Right kidney (tissue), 1 donor: Measurements from ENCODE around the gene NHERF2.

Experiments used
- DNase-seq: peaks from one replicate; pipeline ENCODE4 v3.0.0-alpha.2; 2016

NHERF2 gene

DNA sequence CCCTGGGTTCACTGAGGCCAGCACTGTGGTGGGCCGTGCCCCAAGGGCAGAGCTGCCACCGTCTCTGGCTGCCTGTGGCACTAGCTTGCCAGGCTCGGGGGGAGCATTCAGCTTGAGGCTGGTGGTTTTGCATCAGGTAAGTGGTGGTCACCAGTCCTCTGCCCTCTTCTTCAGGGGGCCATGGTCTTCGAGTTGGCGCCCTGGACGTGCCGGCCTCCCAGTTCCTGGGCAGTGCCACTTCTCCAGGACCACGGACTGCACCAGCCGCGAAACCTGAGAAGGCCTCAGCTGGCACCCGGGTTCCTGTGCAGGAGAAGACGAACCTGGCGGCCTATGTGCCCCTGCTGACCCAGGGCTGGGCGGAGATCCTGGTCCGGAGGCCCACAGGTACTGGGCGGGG lies 53.3 kb downstream of the NHERF2 start:
- DNase-seq: no peak

DNA sequence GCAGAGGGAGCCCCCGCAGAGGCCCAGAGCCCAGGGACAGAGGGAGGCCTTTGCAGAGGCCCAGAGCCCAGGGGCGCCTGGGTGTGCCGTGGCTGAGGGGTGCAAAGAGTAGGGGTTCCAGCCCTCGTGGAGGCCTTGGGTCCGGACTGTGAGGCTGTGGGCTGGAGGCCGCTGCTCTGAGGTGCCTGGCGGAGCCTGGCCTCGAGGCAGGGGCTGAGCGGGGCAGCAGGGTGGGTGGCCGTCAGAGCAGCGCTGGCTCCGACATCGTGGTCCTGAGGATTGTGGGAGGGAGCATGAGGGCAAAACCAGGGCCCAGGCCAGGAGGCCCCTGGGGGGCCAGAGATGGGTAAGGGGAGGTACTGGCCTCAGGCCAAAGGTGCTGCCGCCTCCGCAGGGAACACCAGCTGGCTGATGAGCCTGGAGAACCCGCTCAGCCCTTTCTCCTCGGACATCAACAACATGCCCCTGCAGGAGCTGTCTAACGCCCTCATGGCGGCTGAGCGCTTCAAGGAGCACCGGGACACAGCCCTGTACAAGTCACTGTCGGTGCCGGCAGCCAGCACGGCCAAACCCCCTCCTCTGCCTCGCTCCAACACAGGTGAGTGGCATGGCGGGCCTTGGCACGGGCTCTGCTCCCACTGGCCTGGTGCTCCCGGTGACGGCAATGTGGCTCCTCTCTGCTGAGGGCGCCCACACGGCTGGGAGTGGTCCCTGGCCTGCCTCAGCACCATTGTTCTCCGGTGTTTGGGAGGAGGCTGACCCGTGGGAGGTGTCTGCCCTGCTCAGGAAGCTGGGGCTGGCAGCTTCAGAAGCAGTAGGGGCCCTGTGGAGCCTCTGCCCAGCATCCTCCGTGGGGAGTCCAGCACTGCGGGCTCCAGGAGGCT lies 54.7 kb downstream of the NHERF2 start:
- peak; percentile 45 for DNase-seq

DNA sequence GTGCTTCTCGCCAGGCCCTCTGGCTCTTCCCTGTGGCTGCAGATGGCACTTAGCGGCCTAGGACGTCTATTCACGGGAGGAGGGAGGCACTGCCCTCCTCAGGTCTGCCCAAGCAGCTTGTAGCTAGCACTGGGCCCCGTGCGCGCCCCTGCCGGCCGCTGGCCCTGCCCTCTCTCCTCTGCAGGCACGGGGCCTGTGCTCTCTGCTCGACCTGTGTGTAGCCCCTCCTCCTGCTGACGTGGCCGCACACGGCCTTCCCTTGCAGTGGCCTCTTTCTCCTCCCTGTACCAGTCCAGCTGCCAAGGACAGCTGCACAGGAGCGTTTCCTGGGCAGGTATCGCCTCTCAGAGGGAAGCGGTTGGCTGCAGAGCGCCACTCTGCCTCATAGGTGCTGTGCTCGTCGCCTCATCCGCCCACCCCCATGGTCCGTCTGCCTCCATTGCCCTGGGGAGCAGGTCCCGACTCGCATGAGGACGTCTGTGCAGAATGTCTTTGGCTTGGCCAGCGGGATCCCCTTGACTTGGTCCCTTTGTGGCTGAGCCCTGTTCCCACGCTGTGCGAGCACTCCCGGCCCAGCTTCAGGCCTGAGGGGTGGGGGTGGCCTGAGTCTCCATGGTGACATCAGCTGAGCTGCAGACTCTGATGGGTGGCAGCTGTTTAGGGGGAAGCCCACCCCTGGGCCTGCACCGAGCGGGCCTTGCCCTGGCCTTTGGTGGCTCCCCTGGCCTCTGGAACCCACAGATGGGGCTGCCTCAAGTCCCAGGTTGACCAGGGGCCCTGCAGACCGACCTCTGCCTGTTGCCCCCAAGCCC lies 55.7 kb downstream of the NHERF2 start:
- peak; percentile 79 for DNase-seq

DNA sequence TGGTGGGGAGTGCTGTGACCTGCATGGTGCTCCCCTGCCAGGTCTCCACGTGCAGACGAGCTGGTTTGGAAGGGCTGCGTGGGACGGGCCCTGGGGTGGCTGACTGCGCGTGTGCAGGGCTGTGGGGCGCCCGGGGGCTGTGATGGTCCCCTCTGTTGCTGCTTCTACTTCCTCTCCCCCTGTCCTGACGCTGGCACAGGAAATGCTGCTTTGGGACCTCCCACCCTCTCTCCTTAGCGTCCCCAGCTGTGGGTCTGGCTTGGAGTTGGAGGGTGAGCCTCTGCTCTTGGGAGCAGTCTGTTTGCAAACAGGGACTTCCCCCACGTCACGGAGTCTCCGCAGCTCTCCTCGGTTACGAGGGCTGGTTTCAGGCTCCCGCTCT lies 56.3 kb downstream of the NHERF2 start:
- no peak for DNase-seq

DNA sequence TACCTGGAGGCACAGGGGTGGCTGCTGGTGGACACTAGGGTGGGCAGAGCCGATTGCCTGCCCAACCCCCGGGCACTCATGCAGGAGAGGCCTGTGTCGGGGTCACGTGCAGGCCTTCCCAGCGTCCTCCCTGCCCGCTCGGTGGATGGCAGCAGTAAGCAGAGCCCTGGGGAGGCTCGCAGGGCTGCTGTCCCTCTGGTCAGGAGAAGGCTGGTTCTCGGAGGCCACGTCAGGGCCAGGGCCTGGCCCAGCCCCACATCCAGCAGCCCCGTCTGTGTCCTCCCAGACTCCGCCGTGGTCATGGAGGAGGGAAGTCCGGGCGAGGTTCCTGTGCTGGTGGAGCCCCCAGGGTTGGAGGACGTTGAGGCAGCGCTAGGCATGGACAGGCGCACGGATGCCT lies 56.7 kb downstream of the NHERF2 start:
- DNase-seq: no peak

DNA sequence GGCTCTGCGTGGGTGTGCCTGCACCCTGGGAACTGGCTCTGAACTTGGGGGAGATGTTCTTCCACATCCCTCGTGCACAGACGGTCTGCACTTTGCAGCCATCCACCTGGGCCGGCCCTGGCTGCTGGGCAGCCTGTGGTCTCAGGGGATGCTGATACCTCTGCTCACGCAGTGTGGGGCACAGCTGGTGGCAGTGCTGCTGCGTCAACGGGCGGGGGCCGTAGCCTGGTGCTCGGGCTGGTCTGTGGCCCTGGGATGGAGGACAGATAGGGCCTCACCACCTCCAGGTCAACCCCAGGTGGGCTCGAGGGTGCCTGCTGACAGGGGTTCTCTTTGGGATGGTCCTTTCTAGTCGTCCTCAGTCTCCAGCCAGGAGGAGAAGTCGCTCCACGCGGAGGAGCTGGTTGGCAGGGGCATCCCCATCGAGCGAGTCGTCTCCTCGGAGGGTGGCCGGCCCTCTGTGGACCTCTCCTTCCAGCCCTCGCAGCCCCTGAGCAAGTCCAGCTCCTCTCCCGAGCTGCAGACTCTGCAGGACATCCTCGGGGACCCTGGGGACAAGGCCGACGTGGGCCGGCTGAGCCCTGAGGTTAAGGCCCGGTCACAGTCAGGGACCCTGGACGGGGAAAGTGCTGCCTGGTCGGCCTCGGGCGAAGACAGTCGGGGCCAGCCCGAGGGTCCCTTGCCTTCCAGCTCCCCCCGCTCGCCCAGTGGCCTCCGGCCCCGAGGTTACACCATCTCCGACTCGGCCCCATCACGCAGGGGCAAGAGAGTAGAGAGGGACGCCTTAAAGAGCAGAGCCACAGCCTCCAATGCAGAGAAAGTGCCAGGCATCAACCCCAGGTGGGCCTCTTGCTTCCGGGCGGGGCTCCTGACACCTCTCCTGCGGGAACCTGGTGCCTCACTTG lies 57.4 kb downstream of the NHERF2 start:
- no peak for DNase-seq

DNA sequence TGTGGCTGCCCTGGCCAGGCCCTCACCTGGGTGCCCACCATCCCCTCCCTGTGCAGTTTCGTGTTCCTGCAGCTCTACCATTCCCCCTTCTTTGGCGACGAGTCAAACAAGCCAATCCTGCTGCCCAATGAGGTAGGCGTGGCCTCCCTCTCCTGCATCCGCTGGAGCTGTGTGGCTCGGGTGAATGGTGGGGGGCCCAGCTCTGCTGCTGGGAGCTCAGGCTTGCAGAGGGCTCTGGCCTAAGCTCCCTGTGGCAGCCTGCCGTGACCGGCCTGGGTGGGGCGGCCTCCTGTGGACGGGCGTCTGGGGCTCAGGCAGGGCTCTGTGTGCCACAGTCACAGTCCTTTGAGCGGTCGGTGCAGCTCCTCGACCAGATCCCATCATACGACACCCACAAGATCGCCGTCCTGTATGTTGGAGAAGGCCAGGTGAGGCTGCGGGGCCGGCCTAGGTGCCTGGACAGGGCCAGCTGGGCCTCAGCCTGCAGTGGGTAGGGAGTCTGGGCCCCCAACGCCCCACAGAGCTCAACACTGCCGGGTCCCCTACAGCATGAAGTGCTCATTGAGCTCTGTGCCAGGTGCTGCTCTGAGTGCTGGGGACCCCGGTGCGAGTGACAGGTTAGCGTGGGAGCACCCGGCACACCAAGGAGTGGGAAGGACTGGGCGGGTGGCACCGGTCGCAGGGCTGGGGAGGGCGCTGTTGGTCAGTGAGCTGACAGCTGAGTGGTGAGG lies 58.4 kb downstream of the NHERF2 start:
- no peak for DNase-seq

DNA sequence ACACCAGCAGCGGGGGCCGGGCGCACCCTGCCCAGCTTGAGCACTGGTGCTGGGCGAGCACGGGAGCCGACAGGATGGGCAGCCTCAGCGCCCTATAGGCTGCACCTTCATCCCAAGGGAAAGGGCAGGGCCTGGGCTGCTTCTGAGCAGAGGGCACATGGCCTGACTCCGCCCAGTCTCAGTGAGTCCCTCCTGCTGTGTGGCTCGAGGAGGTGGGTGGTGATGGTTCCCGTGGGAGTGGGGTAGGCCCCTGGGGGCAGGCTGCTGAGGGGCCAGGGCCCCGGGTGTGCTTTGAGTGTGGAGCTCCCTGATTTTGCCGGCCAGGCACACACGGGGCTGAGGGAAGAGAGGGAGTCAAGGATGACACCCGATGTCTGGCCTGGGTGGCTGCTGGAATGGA lies 59.0 kb downstream of the NHERF2 start:
- no peak for DNase-seq

DNA sequence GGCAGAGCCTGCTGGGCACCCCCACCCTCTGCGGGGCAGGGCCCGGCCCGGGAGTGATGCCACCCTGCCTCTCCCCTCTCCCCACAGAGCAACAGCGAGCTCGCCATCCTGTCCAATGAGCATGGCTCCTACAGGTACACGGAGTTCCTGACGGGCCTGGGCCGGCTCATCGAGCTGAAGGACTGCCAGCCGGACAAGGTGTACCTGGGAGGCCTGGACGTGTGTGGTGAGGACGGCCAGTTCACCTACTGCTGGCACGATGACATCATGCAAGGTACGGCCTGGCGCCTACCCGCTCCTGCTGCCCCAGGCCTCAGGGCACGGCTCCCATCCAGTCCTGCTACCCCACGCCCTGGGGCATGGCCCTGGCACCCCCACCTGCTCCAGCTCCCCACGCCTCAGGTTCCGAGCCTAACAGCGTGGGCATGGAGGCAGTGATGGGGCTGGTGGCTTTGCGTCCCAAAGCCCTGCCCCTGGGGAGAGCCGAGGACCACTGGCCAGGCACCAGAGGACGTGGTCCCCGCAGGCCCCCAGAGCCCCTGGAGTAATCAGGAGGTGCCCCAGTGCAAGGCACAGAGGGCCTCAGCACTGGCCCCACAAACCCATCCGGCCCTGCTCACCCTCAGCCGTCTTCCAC lies 59.5 kb downstream of the NHERF2 start:
- no peak for DNase-seq

DNA sequence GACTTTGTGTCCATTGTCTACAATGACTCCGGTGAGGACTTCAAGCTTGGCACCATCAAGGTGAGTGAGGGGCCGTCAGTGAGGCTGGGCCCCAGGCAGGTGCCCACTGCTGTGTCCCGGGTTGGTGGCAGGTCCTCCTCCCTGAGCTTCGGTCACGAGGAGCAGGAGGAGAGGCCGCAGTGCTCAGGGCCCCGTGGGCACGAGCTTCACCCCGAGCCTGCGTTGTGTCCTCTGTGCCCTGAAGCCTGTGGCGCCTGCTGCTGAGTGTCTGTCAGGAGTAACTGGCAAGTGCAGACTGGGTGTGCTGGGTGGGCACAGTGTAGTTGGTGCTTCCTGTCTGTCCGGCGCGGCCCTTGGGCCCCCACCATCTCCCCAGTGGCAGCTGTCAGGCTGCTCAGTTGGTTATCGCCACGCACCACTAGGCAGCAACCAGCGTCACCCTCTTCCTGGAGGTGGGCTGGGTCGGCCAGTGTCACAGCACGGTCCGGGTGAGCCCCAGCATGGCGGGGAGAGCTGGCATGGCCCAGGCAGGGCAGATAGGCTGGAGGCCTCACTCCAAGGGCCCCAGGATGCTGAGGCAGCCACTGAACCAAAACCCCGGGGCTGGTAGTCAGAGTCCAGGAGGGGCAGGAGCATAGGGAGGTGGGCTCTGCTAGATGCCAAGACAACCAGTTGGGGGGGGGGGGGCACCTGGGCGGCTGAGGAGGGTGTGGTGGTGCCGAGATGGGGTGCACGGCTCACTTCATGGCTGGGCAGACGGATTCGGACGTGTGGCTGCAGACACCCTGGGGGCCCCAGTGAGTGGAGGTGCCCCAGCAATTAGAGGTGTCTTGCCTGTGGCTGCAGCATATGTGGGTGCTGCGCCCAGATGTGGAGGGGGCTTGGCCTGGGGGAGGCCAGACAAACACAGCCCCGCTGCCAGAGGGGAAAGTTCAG lies 60.4 kb downstream of the NHERF2 start:
- no peak for DNase-seq

DNA sequence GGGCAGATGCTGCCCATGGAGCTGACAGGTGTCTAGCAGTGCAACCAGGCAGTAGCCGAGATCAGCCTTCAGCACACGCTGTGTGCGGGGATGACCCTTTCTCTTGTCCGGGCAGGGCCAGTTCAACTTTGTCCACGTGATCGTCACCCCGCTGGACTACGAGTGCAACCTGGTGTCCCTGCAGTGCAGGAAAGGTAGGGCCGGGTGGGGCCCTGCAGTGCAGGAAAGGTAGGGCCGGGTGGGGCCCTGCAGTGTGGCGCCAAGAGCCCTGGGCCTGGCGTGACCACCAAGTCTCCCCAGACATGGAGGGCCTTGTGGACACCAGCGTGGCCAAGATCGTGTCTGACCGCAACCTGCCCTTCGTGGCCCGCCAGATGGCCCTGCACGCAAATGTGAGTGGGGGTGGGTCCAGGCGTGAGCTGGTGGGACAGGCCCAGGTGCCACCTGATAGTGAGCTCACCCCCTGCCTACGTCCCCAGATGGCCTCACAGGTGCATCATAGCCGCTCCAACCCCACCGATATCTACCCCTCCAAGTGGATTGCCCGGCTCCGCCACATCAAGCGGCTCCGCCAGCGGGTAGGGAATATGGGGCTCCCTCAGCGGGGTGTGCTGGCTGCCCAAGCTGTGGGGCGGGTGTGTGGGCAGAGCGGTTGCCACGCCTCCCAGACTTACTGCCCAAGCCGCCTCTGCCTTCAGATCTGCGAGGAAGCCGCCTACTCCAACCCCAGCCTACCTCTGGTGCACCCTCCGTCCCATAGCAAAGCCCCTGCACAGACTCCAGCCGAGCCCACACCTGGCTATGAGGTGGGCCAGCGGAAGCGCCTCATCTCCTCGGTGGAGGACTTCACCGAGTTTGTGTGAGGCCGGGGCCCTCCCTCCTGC lies 61.3 kb downstream of the NHERF2 start:
- DNase-seq: no peak
